H9 (cell line): ENCODE results near the gene PEA15. TPM values are rescaled to one million over a fixed set of nuclear protein-coding genes. Genes with fewer than 3 reads are reported as not detected.

Experiments
- DNase-seq: peaks from one replicate; pipeline ENCODE4 v3.0.0-alpha.2; 2017
- H2AFZ ChIP-seq: one replicate; pipeline ENCODE4 v1.6.1; 2013; ENCODE audit warnings: mild to moderate bottlenecking, low read length, control low read depth, moderate library complexity
- H2AK5ac ChIP-seq: 2 replicates; pipeline ENCODE4 v1.6.1; 2013; ENCODE audit warnings: low read length, control low read depth, mixed read lengths; ENCODE audit not compliant: insufficient read length
- H2BK120ac ChIP-seq: one replicate; pipeline ENCODE4 v1.6.1; 2013; ENCODE audit warnings: low read depth, mild to moderate bottlenecking, low read length, control low read depth, inconsistent platforms; ENCODE audit not compliant: poor library complexity, severe bottlenecking
- H2BK12ac ChIP-seq: 2 replicates; pipeline ENCODE4 v1.6.1; 2013; ENCODE audit warnings: low read length, control low read depth, mixed read lengths, low read depth; ENCODE audit not compliant: insufficient read length
- H2BK15ac ChIP-seq: 2 replicates; pipeline ENCODE4 v1.6.1; 2013; ENCODE audit warnings: low read depth, low read length, control low read depth
- H2BK20ac ChIP-seq: one replicate; pipeline ENCODE4 v1.6.1; 2013; ENCODE audit warnings: low read depth, mild to moderate bottlenecking, low read length, control low read depth, inconsistent platforms; ENCODE audit not compliant: poor library complexity, severe bottlenecking
- H2BK5ac ChIP-seq: 2 replicates; pipeline ENCODE4 v1.6.1; 2013; ENCODE audit warnings: low read length, control low read depth, mixed read lengths; ENCODE audit not compliant: insufficient read length
- H3K14ac ChIP-seq: 2 replicates; pipeline ENCODE4 v1.6.1; 2013; ENCODE audit warnings: low read length, control low read depth; ENCODE audit not compliant: insufficient read depth
- H3K18ac ChIP-seq: 2 replicates; pipeline ENCODE4 v1.6.1; 2013; ENCODE audit warnings: low read depth, mild to moderate bottlenecking, mixed read lengths, low read length, control low read depth; ENCODE audit not compliant: insufficient read length
- H3K23ac ChIP-seq: 2 replicates; pipeline ENCODE4 v1.6.1; 2013; ENCODE audit warnings: low read length, control low read depth, mixed read lengths, low read depth; ENCODE audit not compliant: insufficient read length
- H3K23me2 ChIP-seq: 2 replicates; pipeline ENCODE4 v1.6.1; 2013; ENCODE audit warnings: low read depth, mild to moderate bottlenecking, mixed read lengths, low read length, control low read depth; ENCODE audit not compliant: insufficient read length, poor library complexity, severe bottlenecking
- H3K27ac ChIP-seq: 2 replicates; pipeline ENCODE4 v1.5.1; 2013; ENCODE audit warnings: low read length, control low read depth, mixed read lengths, low read depth; ENCODE audit not compliant: insufficient read length
- H3K27me3 ChIP-seq: 2 replicates; pipeline ENCODE4 v1.6.1; 2013; ENCODE audit warnings: low read length, control low read depth, inconsistent platforms; ENCODE audit not compliant: insufficient read depth
- H3K4ac ChIP-seq: 2 replicates; pipeline ENCODE4 v1.6.1; 2013; ENCODE audit warnings: low read depth, mild to moderate bottlenecking, control low read depth, inconsistent platforms, low read length, moderate library complexity
- H3K4me1 ChIP-seq: 2 replicates; pipeline ENCODE4 v1.6.1; 2013; ENCODE audit warnings: low read length, control low read depth, inconsistent platforms; ENCODE audit not compliant: insufficient read depth
- H3K4me2 ChIP-seq: 2 replicates; pipeline ENCODE4 v1.6.1; 2013; ENCODE audit warnings: low read length, control low read depth, mixed read lengths; ENCODE audit not compliant: insufficient read length, insufficient read depth
- H3K56ac ChIP-seq: 2 replicates; pipeline ENCODE4 v1.6.1; 2013; ENCODE audit warnings: low read depth, mild to moderate bottlenecking, mixed read lengths, low read length, control low read depth; ENCODE audit not compliant: insufficient read length
- H3K79me1 ChIP-seq: 2 replicates; pipeline ENCODE4 v1.6.1; 2013; ENCODE audit warnings: low read depth, mild to moderate bottlenecking, moderate library complexity, low read length, control low read depth, inconsistent platforms; ENCODE audit not compliant: insufficient read depth, poor library complexity, severe bottlenecking
- H3K79me2 ChIP-seq: 2 replicates; pipeline ENCODE4 v1.6.1; 2013; ENCODE audit warnings: low read length, control low read depth, inconsistent platforms; ENCODE audit not compliant: insufficient read depth
- H3K9ac ChIP-seq: 2 replicates; pipeline ENCODE4 v1.6.1; 2013; ENCODE audit warnings: low read length, control low read depth, mixed read lengths; ENCODE audit not compliant: insufficient read length; ENCODE audit errors: extremely low read depth
- H3K9me3 ChIP-seq: one replicate; pipeline ENCODE4 v1.6.1; 2013; ENCODE audit warnings: low read depth, low read length, inconsistent platforms; ENCODE audit not compliant: control insufficient read depth
- H3T11ph ChIP-seq: one replicate; pipeline ENCODE4 v1.6.1; 2013; ENCODE audit warnings: mild to moderate bottlenecking, low read length, control low read depth, inconsistent platforms
- H4K20me1 ChIP-seq: one replicate; pipeline ENCODE4 v1.6.1; 2013; ENCODE audit not compliant: control insufficient read depth, insufficient read length, insufficient read depth
- H4K5ac ChIP-seq: 2 replicates; pipeline ENCODE4 v1.6.1; 2013; ENCODE audit warnings: low read depth, mild to moderate bottlenecking, mixed read lengths, low read length, control low read depth; ENCODE audit not compliant: insufficient read length
- H4K8ac ChIP-seq: replicated peaks from 2 replicates; pipeline ENCODE4 v1.6.1; 2013; ENCODE audit warnings: low read length, control low read depth, mixed read lengths, low read depth; ENCODE audit not compliant: insufficient read length
- H4K91ac ChIP-seq: 2 replicates; pipeline ENCODE4 v1.6.1; 2013; ENCODE audit warnings: low read depth, mild to moderate bottlenecking, moderate library complexity, mixed read lengths, low read length, control low read depth; ENCODE audit not compliant: insufficient read length
- H3K27ac Mint-ChIP-seq, 3 experiments: 2 replicates in 2 of 3; 3 replicates in 1 of 3; pipeline ENCODE4 v1.8.0; 2020 to 2021; ENCODE audit warnings: mixed read lengths in 3 of 3, mild to moderate bottlenecking in 1 of 3, moderate library complexity in 1 of 3
- H3K27me3 Mint-ChIP-seq: 2 replicates; pipeline ENCODE4 v1.8.0; 2021; ENCODE audit warnings: low read depth, mild to moderate bottlenecking, moderate library complexity, mixed read lengths
- H3K36me3 Mint-ChIP-seq, 3 experiments: 2 replicates in 2 of 3; 3 replicates in 1 of 3; pipeline ENCODE4 v1.8.0; 2020 to 2021; ENCODE audit warnings: low read depth in 3 of 3, mixed read lengths in 3 of 3; ENCODE audit not compliant: insufficient read depth in 1 of 3
- H3K4me1 Mint-ChIP-seq, 2 experiments: 2 replicates each; pipeline ENCODE4 v1.8.0; 2020; ENCODE audit warnings: mixed read lengths in 2 of 2
- H3K4me3 Mint-ChIP-seq, 2 experiments: 2 replicates in 1 of 2; 3 replicates in 1 of 2; pipeline ENCODE4 v1.8.0; 2020 to 2021; ENCODE audit warnings: mild to moderate bottlenecking in 2 of 2, mixed read lengths in 2 of 2, moderate library complexity in 1 of 2
- H3K9me3 Mint-ChIP-seq, 2 experiments: 2 replicates in 1 of 2; 3 replicates in 1 of 2; pipeline ENCODE4 v1.8.0; 2020; ENCODE audit warnings: mild to moderate bottlenecking in 2 of 2, mixed read lengths in 2 of 2, moderate library complexity in 1 of 2
- WGBS: extraction: QIAGEN DNeasy Blood & Tissue Kit; methylation state at CpG from one replicate; pipeline ENCODE4 v1.1.7; 2013; ENCODE audit warnings: missing lambda C conversion rate, low lambda C conversion rate, mixed read lengths; ENCODE audit not compliant: insufficient read length; ENCODE audit errors: extremely low coverage; 5-methylcytosine and 5-hydroxymethylcytosine counted together
- total RNA-seq: library from RNA; stranded (reverse); gene quantifications from 2 replicates; pipeline ENCODE4 v1.2.1, GENCODE V29; 2021
- TF ChIP-seq, protein P1 (sequence below): fragments of 200-600 bp; sonication (generic); conservative IDR thresholded peaks from 3 replicates; pipeline ENCODE4 v1.8.0; 2021; ENCODE audit warnings: antibody characterized with exemption, mild to moderate bottlenecking

The PEA15 gene
- total RNA-seq, 1 experiment from 2014 or later: 82.1 TPM

DNA sequence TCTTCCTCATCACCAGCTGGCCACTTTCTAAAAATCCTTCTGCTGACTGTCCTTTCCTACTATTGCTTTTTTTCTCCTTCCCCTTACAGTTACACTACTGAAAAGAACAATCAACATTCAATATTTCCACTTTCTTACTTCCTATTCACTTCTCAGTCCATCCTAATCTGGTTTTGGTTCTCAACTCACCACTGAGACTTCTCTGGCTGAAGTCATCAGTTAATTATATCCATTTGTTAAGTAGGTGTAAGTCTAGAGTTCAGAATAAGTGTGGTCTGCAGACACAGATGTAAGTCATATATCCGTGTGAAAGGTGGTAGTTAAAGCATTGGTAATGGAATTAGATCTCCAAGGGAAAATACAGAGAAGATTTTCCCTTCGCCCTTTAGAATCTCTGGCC lies 21.4 kb downstream of the PEA15 start:
- H4K8ac ChIP-seq: no peak overlapping the region
- no peak overlapping the region for H3K27ac ChIP-seq
- no peak overlapping the region for H3K4me3 Mint-ChIP-seq
- H3K4ac ChIP-seq: no peak overlapping the region
- H3K4me2 ChIP-seq: no peak overlapping the region
- H3K9me3 Mint-ChIP-seq: no peaks in the 10 kb centered on the region
- H3K23ac ChIP-seq: no peak overlapping the region
- no peak overlapping the region for H4K5ac ChIP-seq
- no peaks in the 10 kb centered on the region for H3K79me1 ChIP-seq
- no peak overlapping the region for H3K14ac ChIP-seq
- H2AFZ ChIP-seq: no peak overlapping the region
- no peak overlapping the region for H3K56ac ChIP-seq
- H2BK120ac ChIP-seq: no peak overlapping the region
- no peaks in the 10 kb centered on the region for H3K27me3 ChIP-seq
- TF ChIP-seq, protein P1, sequence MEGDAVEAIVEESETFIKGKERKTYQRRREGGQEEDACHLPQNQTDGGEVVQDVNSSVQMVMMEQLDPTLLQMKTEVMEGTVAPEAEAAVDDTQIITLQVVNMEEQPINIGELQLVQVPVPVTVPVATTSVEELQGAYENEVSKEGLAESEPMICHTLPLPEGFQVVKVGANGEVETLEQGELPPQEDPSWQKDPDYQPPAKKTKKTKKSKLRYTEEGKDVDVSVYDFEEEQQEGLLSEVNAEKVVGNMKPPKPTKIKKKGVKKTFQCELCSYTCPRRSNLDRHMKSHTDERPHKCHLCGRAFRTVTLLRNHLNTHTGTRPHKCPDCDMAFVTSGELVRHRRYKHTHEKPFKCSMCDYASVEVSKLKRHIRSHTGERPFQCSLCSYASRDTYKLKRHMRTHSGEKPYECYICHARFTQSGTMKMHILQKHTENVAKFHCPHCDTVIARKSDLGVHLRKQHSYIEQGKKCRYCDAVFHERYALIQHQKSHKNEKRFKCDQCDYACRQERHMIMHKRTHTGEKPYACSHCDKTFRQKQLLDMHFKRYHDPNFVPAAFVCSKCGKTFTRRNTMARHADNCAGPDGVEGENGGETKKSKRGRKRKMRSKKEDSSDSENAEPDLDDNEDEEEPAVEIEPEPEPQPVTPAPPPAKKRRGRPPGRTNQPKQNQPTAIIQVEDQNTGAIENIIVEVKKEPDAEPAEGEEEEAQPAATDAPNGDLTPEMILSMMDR: no peak
- DNase-seq: no peak
- no peaks in the 10 kb centered on the region for H3K4me1 Mint-ChIP-seq
- no peak overlapping the region for H2BK20ac ChIP-seq
- WGBS: no CpG with 5 or more reads among the region's 2 CpGs
- H3T11ph ChIP-seq: no peak overlapping the region
- H3K79me2 ChIP-seq: no peaks in the 10 kb centered on the region
- H2BK15ac ChIP-seq: no peak overlapping the region
- H3K9me3 ChIP-seq: no peaks in the 10 kb centered on the region
- H3K9ac ChIP-seq: no peak overlapping the region
- no peaks in the 10 kb centered on the region for H3K4me1 ChIP-seq
- no peaks in the 10 kb centered on the region for H3K27me3 Mint-ChIP-seq
- H4K20me1 ChIP-seq: no peaks in the 10 kb centered on the region
- no peak overlapping the region for H3K18ac ChIP-seq
- H4K91ac ChIP-seq: no peak overlapping the region
- no peak overlapping the region for H2BK12ac ChIP-seq
- peaks cover 26 to 73% (median 34%) of the 10 kb centered on the region in 3 experiments; a peak in 6 of 7 replicates for H3K36me3 Mint-ChIP-seq
- H3K27ac Mint-ChIP-seq: no peak overlapping the region
- no peak overlapping the region for H2AK5ac ChIP-seq
- no peak overlapping the region for H2BK5ac ChIP-seq
- H3K23me2 ChIP-seq: no peaks in the 10 kb centered on the region
